Calu3 (cell line): Measurements from ENCODE around the gene FSTL5. TPM values are rescaled to one million over a fixed set of nuclear protein-coding genes. Genes with fewer than 3 reads are reported as not detected.

ENCODE experiments used
- BruUV-seq: library from RNA; stranded (reverse); fragments of 400-500 nt; replicated peaks from 2 replicates; lab custom pipeline; 2021; lab: Mats Ljungman, UMichigan
- CTCF ChIA-PET: fragments of 300-600 bp; sonication (Branson Sonifier 250); formaldehyde crosslinking; loops from one replicate; lab custom pipeline; 2022; ENCODE audit warnings: antibody characterized with exemption; lab: Charles Lee
- DNase-seq: peaks from one replicate; pipeline ENCODE4 v3.0.0; 2022
- H3K27ac Mint-ChIP-seq: one replicate; pipeline ENCODE4 v1.8.0; 2022; ENCODE audit warnings: mixed read lengths; ENCODE audit not compliant: unreplicated experiment
- H3K27me3 Mint-ChIP-seq: one replicate; pipeline ENCODE4 v1.8.0; 2022; ENCODE audit warnings: mixed read lengths; ENCODE audit not compliant: unreplicated experiment
- H3K36me3 Mint-ChIP-seq: one replicate; pipeline ENCODE4 v1.8.0; 2022; ENCODE audit warnings: mild to moderate bottlenecking, moderate library complexity, mixed read lengths; ENCODE audit not compliant: insufficient read depth, unreplicated experiment
- H3K4me1 Mint-ChIP-seq: one replicate; pipeline ENCODE4 v1.8.0; 2022; ENCODE audit warnings: mild to moderate bottlenecking, low read depth, mixed read lengths; ENCODE audit not compliant: unreplicated experiment
- H3K4me3 Mint-ChIP-seq: one replicate; pipeline ENCODE4 v1.8.0; 2022; ENCODE audit warnings: mild to moderate bottlenecking, low read depth, moderate library complexity, mixed read lengths; ENCODE audit not compliant: unreplicated experiment
- H3K9me3 Mint-ChIP-seq: one replicate; pipeline ENCODE4 v1.8.0; 2022; ENCODE audit warnings: low read depth, mixed read lengths; ENCODE audit not compliant: unreplicated experiment
- intact Hi-C: fragments of 100-400 bp; cut with micrococcal nuclease; formaldehyde crosslinking; loops from one replicate; pipeline ENCODE4 v1.10.0; 2022; ENCODE audit not compliant: unreplicated experiment
- total RNA-seq: library from RNA; stranded (reverse); gene quantifications from 2 replicates; pipeline ENCODE4 v1.2.3, GENCODE V29; 2022
- TF ChIP-seq, protein P1 (sequence below): fragments of 200-600 bp; IDR thresholded peaks from one replicate; pipeline ENCODE4 v1.8.0; 2022; ENCODE audit warnings: antibody characterized with exemption; ENCODE audit not compliant: unreplicated experiment

The FSTL5 gene
- total RNA-seq, 1 experiment from 2014 or later: not detected

DNA sequence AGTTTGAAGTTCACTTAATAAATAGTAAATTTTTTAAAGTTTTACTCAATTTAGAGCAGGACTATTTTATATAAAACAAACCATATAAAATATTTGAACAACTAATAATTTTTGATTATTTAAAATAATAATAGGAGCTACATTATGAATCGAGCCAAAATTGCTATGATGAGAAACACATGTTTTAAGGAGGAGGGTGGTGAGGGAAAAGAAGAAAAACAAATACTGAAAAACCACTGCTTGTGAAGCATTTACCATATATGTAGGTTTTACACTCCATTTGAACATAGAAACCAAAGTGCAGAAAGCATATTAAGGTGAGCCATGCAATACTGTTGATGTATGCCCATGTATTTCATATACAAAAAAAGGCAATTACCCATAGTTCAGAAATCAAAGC is 448.9 kb downstream of the FSTL5 start:
- CTCF ChIA-PET: no interaction called here
- Mint-ChIP-seq H3K4me3 (no peak overlapping the region), H3K4me1 (peaks cover 9% of the 10 kb centered on the region), H3K36me3 (no peaks in the 10 kb centered on the region), H3K9me3 (peaks cover 3% of the 10 kb centered on the region), H3K27ac (no peak overlapping the region), H3K27me3 (no peaks in the 10 kb centered on the region)
- intact Hi-C loops: no loop called here
- TF ChIP-seq, protein P1, sequence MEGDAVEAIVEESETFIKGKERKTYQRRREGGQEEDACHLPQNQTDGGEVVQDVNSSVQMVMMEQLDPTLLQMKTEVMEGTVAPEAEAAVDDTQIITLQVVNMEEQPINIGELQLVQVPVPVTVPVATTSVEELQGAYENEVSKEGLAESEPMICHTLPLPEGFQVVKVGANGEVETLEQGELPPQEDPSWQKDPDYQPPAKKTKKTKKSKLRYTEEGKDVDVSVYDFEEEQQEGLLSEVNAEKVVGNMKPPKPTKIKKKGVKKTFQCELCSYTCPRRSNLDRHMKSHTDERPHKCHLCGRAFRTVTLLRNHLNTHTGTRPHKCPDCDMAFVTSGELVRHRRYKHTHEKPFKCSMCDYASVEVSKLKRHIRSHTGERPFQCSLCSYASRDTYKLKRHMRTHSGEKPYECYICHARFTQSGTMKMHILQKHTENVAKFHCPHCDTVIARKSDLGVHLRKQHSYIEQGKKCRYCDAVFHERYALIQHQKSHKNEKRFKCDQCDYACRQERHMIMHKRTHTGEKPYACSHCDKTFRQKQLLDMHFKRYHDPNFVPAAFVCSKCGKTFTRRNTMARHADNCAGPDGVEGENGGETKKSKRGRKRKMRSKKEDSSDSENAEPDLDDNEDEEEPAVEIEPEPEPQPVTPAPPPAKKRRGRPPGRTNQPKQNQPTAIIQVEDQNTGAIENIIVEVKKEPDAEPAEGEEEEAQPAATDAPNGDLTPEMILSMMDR: no peak
- BruUV-seq: no TSS peak
- DNase-seq: no peak

DNA sequence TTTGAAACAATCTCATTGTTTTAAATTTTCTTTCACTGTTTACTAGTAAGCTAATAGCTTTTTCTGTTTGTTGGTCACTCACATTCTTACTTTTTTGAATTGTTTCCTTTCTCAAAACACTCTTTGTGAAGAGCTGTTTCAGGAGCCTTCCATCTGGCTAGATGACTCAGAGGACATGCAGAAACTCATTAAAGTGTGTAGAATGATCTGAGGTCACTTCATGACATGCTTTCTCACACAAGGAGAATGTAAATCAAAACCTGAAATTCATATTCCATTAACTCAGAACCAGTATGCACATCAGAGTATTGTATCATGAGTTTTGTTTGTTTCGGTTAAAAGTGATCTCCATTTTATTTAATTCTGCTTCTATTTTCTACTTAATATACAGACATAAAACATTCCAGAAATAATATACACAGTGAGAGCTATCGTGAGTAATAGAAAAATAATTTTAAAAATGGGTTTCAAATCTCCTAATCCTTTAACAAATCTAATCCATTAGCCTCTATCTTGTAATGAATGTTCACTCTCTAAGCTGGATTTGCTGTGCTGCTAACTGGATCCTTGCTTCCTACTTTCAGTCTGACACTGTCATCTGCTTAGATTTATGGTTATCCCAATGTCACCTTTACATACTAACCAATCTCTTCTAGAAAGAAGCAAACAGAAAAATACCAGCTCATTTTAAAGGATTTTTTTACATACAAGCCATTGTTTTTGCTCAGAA is 449.6 kb downstream of the FSTL5 start:
- intact Hi-C loops: no loop called here
- Mint-ChIP-seq H3K27ac (no peak overlapping the region), H3K4me1 (peaks cover 9% of the 10 kb centered on the region), H3K27me3 (no peaks in the 10 kb centered on the region), H3K36me3 (no peaks in the 10 kb centered on the region), H3K9me3 (no peaks in the 10 kb centered on the region), H3K4me3 (no peak overlapping the region)
- no peak for DNase-seq
- no TSS peak for BruUV-seq
- TF ChIP-seq, protein P1: no peak
- CTCF ChIA-PET: no interaction called here

DNA sequence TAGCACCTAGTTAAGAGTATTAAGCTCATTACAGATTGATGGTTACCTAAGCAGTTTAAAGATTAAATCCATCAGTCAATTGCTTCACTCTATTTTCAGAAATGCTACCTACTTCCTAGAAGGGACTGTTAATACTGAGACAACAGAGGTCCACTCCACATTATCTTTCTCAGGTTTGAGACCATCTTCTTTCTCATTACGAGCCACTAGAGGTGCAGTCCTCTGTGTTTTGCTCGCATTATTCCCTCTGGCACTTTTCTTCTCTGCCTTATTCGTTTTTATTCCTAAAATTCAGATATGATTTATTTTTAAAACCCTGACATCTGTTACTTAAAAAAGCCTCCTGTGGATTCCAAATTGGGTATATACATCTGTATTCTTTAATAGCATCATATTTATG is 459.1 kb downstream of the FSTL5 start:
- TF ChIP-seq, protein P1: no peak
- intact Hi-C loops: no loop called here
- CTCF ChIA-PET: no interaction called here
- no peaks in the 10 kb centered on the region for H3K36me3 Mint-ChIP-seq
- no TSS peak for BruUV-seq
- peaks cover 7% of the 10 kb centered on the region for H3K4me1 Mint-ChIP-seq
- no peak overlapping the region for H3K27ac Mint-ChIP-seq
- no peaks in the 10 kb centered on the region for H3K27me3 Mint-ChIP-seq
- no peak overlapping the region for H3K4me3 Mint-ChIP-seq
- no peak for DNase-seq
- no peaks in the 10 kb centered on the region for H3K9me3 Mint-ChIP-seq

DNA sequence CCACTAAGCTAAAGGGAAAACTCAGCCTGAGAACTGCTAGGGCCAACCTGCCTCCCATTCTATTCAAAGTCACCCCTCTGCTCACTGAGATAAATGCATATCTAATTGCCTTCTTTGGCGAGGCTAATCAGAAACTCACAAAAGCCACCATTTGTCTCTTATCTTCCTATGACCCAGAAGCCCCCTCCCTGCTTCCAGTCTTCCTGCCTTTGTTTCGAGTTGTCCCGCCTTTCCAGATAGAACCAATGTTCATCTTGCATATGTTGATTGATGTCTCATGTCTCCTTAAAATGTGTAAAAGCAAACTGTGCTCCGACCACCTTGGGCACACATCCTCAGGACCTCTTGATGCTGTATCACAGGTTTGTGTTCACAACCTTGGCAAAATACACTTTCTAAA is 459.8 kb downstream of the FSTL5 start:
- CTCF ChIA-PET: no interaction called here

More for the DNA sequence above, 459.8 kb downstream of the FSTL5 start:
- TF ChIP-seq, protein P1: no peak
- no peak overlapping the region for H3K27ac Mint-ChIP-seq
- no peaks in the 10 kb centered on the region for H3K36me3 Mint-ChIP-seq
- peaks cover 7% of the 10 kb centered on the region for H3K4me1 Mint-ChIP-seq
- no peak for DNase-seq
- intact Hi-C loops: no loop called here
- H3K4me3 Mint-ChIP-seq: no peak overlapping the region
- no peaks in the 10 kb centered on the region for H3K9me3 Mint-ChIP-seq
- H3K27me3 Mint-ChIP-seq: no peaks in the 10 kb centered on the region
- BruUV-seq: no TSS peak
